Measurements from ENCODE around the gene ENOX1. TPM values are rescaled to one million over a fixed set of nuclear protein-coding genes. Genes with fewer than 3 reads are reported as not detected.

The ENOX1 gene
- total and polyA plus RNA-seq, 9 of the 15 experiments (the other 6 are each of a cell fraction or from before 2014, with no cell fraction given) = not detected

- ChIA-PET POLR2A (no interaction called here), CTCF (ENCODE audit: low intra/inter-chr PET ratio) (no interaction called here)
- H3K27ac ChIP-seq (ENCODE audit: extremely low read depth, low read depth, low read length) = no peak overlapping the region
- no peaks in the 10 kb centered on the region for H3K4me1 ChIP-seq (replicated peaks in 1 of 2; ENCODE audit: control insufficient read depth in 2 of 2, insufficient read depth in 2 of 2, low read length in 2 of 2)
- H3K27me3 ChIP-seq (ENCODE audit: control insufficient read depth in 2 of 2, insufficient read depth in 2 of 2, low read length in 2 of 2) = no peaks in the 10 kb centered on the region
- no peak overlapping the region for H3K4me3 ChIP-seq
- ATAC-seq (no peak), FAIRE-seq (no peak), DNase-seq (ENCODE audit: extremely low read depth in 1 of 4, low spot score in 3 of 4) (no peak)
- intact Hi-C loops (cut with micrococcal nuclease) = no loop called here
- 0% methylated on average over 5 of the region's 5 CpGs for WGBS (ENCODE audit: insufficient coverage, low coverage, missing lambda C conversion rate)
- H3K79me2 ChIP-seq (ENCODE audit: control insufficient read depth, insufficient read depth, low read length) = no peaks in the 10 kb centered on the region
- H3K9ac ChIP-seq (ENCODE audit: insufficient read depth in 1 of 2, low read depth in 2 of 2, low read length in 2 of 2) = no peak overlapping the region
- no peaks in the 10 kb centered on the region for H4K20me1 ChIP-seq (replicated peaks; ENCODE audit: control insufficient read depth, insufficient read depth, low read length)
- H3K36me3 ChIP-seq (ENCODE audit: control insufficient read depth, insufficient read depth, low read length) = no peaks in the 10 kb centered on the region
- in situ Hi-C loops (cut with MboI) = no loop called here
- no peaks in the 10 kb centered on the region for H3K9me1 ChIP-seq (ENCODE audit: control insufficient read depth, insufficient read depth, low read length)
- H3K9me3 ChIP-seq (replicated peaks; ENCODE audit: control insufficient read depth, insufficient read depth, low read depth, low read length) = no peaks in the 10 kb centered on the region
- H2AFZ ChIP-seq (ENCODE audit: low read depth, low read length) = no peak overlapping the region
- H3K4me2 ChIP-seq (ENCODE audit: insufficient read depth, low read length) = no peak overlapping the region
- TF ChIP-seq GTF2E2 (tag; IDR thresholded peaks at IDR 0.05) (no peak), ETV1 (tag; conservative IDR thresholded peaks at IDR 0.05; ENCODE audit: low read depth) (no peak), KLF13 (tag; IDR thresholded peaks at IDR 0.05; ENCODE audit: borderline replicate concordance, low read depth) (no peak), ETS2 (tag; IDR thresholded peaks at IDR 0.05; ENCODE audit: borderline replicate concordance, poor library complexity, severe bottlenecking) (no peak), RBM14 (IDR thresholded peaks at IDR 0.05; ENCODE audit: borderline replicate concordance, insufficient read depth, low read depth, low read length) (no peak), DACH1 (IDR thresholded peaks at IDR 0.05; ENCODE audit: partially characterized antibody) (no peak), ZC3H11A (IDR thresholded peaks at IDR 0.05; ENCODE audit: low read depth, low read length) (no peak), ZBTB49 (CRISPR knock-in tag; IDR thresholded peaks at IDR 0.05; ENCODE audit: borderline replicate concordance) (no peak), SLC30A9 (CRISPR knock-in tag; IDR thresholded peaks at IDR 0.05) (no peak), E2F1 (CRISPR knock-in tag; IDR thresholded peaks at IDR 0.05) (no peak)
- no TSS peak for BruUV-seq (replicated peaks)
Observed at GRCh38 chr13:43648733-43649132, 138.0 kb downstream of the ENOX1 start.
